H1 (cell line): ENCODE data around the gene JPT1.

ENCODE experiments used
- CBX5 ChIP-seq: fragments of 300-800, 300-1000 bp; sonication (generic); IDR thresholded peaks from 2 replicates; pipeline ENCODE4 v1.7.1; 2016; ENCODE audit warnings: antibody characterized with exemption, low read length, low read depth
- HDAC2 ChIP-seq, 2 experiments: fragments of 300-600 bp in 1 of 2; sonication (generic) in 1 of 2; IDR thresholded peaks; 2 replicates each; pipeline ENCODE4 v1.6.1; 2011 to 2012; ENCODE audit warnings: low read depth in 2 of 2, low read length in 2 of 2, mild to moderate bottlenecking in 2 of 2, moderate library complexity in 2 of 2, borderline replicate concordance in 1 of 2, inconsistent platforms in 1 of 2
- POLR2A ChIP-seq, 2 experiments: IDR thresholded peaks; 1 replicate in 1 of 2; 2 replicates in 1 of 2; pipeline ENCODE4 v1.6.1; 2011; ENCODE audit warnings: low read depth in 2 of 2, low read length in 2 of 2, mild to moderate bottlenecking in 2 of 2; ENCODE audit errors: control extremely low read depth in 1 of 2
- RBBP5 ChIP-seq: IDR thresholded peaks from 2 replicates; pipeline ENCODE4 v1.7.1; 2012; ENCODE audit warnings: low read depth, mild to moderate bottlenecking, inconsistent platforms, low read length, moderate library complexity, borderline replicate concordance
- RNF2 ChIP-seq: fragments of 200-900, 300-1000 bp; sonication (generic); IDR thresholded peaks from 2 replicates; pipeline ENCODE4 v1.7.1; 2016; ENCODE audit warnings: borderline replicate concordance, low read depth, mild to moderate bottlenecking, antibody characterized with exemption, low read length; ENCODE audit not compliant: poor library complexity, severe bottlenecking; ENCODE audit errors: missing control alignments
- RXRA ChIP-seq: IDR thresholded peaks from 2 replicates; pipeline ENCODE4 v1.6.1; 2011; ENCODE audit warnings: low read depth, mild to moderate bottlenecking, low read length, moderate library complexity; ENCODE audit not compliant: insufficient read depth
- TCF12 ChIP-seq: IDR thresholded peaks from 2 replicates; pipeline ENCODE4 v1.6.1; 2011; ENCODE audit warnings: low read depth, mild to moderate bottlenecking, low read length
- TF ChIP-seq, protein P1 (sequence below), 3 experiments: IDR thresholded peaks; 1 replicate in 2 of 3; 2 replicates in 1 of 3; pipeline versions ENCODE4 v1.5.1 to v1.6.1; 2011; ENCODE audit warnings: low read length in 3 of 3, mild to moderate bottlenecking in 3 of 3, inconsistent platforms in 2 of 3, low read depth in 1 of 3, moderate library complexity in 1 of 3; ENCODE audit not compliant: insufficient read depth in 1 of 3; ENCODE audit errors: control extremely low read depth in 1 of 3
- TF ChIP-seq, protein P2 (sequence below): IDR thresholded peaks from 2 replicates; pipeline ENCODE4 v1.6.1; 2011; ENCODE audit warnings: low read depth, mild to moderate bottlenecking, low read length; ENCODE audit not compliant: insufficient read depth

DNA sequence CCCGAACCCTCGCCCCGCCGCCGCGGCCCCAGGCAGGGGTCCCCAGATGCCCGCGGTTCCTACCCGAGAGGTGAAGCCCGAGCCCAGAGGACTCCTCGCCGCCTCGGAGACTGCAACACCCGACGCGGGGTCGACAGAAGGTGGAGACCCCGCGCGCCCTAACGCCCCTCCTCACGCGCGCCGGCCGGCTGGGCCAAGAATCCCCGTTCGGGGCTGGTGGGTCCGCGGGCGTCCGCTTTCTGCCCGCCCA, 27.9 kb upstream of the JPT1 start:
- TF ChIP-seq HDAC2 (IDR thresholded peaks at IDR 0.05; ENCODE audit: borderline replicate concordance in 1 of 2, low read depth in 2 of 2, low read length in 2 of 2) (no peak), RBBP5 (no peak), POLR2A (IDR thresholded peaks at IDR 0.05; ENCODE audit: control extremely low read depth in 1 of 2, low read depth in 2 of 2, low read length in 2 of 2) (0 out of 3 replicates have a peak, but pooled peaks of 1 of the 2 experiments have one; percentile 33), TCF12 (no peak), RXRA (no peak), RNF2 (no peak), CBX5 (no peak)
- TF ChIP-seq, protein P1, sequence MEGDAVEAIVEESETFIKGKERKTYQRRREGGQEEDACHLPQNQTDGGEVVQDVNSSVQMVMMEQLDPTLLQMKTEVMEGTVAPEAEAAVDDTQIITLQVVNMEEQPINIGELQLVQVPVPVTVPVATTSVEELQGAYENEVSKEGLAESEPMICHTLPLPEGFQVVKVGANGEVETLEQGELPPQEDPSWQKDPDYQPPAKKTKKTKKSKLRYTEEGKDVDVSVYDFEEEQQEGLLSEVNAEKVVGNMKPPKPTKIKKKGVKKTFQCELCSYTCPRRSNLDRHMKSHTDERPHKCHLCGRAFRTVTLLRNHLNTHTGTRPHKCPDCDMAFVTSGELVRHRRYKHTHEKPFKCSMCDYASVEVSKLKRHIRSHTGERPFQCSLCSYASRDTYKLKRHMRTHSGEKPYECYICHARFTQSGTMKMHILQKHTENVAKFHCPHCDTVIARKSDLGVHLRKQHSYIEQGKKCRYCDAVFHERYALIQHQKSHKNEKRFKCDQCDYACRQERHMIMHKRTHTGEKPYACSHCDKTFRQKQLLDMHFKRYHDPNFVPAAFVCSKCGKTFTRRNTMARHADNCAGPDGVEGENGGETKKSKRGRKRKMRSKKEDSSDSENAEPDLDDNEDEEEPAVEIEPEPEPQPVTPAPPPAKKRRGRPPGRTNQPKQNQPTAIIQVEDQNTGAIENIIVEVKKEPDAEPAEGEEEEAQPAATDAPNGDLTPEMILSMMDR (IDR thresholded peaks at IDR 0.05; ENCODE audit: control extremely low read depth in 1 of 3, insufficient read depth in 1 of 3, low read depth in 1 of 3, low read length in 3 of 3), result no peak
- TF ChIP-seq, protein P2, sequence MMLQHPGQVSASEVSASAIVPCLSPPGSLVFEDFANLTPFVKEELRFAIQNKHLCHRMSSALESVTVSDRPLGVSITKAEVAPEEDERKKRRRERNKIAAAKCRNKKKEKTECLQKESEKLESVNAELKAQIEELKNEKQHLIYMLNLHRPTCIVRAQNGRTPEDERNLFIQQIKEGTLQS, result no peak
